Inferior parietal cortex (tissue), 1 donor: ENCODE results near the gene GTF2A1L.
A peak's percentile ranks its signal among the peaks of the same experiment; 100 is the strongest.
"Not testable (repeated sequence)": the region's sequence is repeated elsewhere in the genome, so short reads cannot be mapped to it uniquely, and the experiment has no call there.

Experiments used
- DNase-seq: peaks from one replicate; pipeline ENCODE4 v3.0.0-alpha.2; 2016; ENCODE audit errors: extremely low spot score

GTF2A1L gene

GRCh38 chr2:48607307-48608014, 10.2 kb upstream of the GTF2A1L start:
- peak; percentile 65 for DNase-seq

- DNase-seq, result no peak
Measured at GRCh38 chr2:48613211-48613610, 4.4 kb upstream of the GTF2A1L start.

GRCh38 chr2:48614581-48614980, 3.1 kb upstream of the GTF2A1L start:
- DNase-seq, result not testable (repeated sequence)

- DNase-seq, result no peak
Measured at GRCh38 chr2:48619526-48619925, 1.9 kb downstream of the GTF2A1L start.

- DNase-seq, result no peak
Measured at GRCh38 chr2:48620604-48621003, 2.9 kb downstream of the GTF2A1L start.

GRCh38 chr2:48622691-48623090, 5.0 kb downstream of the GTF2A1L start:
- DNase-seq, result not testable (repeated sequence)

- DNase-seq, result no peak
Measured at GRCh38 chr2:48624696-48625095, 7.0 kb downstream of the GTF2A1L start.

GRCh38 chr2:48626047-48626446, 8.4 kb downstream of the GTF2A1L start:
- no peak for DNase-seq

- DNase-seq, result no peak
Measured at GRCh38 chr2:48633143-48633542, 15.5 kb downstream of the GTF2A1L start.

- DNase-seq, result no peak
Measured at GRCh38 chr2:48635786-48636185, 18.1 kb downstream of the GTF2A1L start.

- DNase-seq, result no peak
Measured at GRCh38 chr2:48638261-48638660, 20.6 kb downstream of the GTF2A1L start.

- no peak for DNase-seq
Measured at GRCh38 chr2:48651158-48651790, 33.6 kb downstream of the GTF2A1L start.

GRCh38 chr2:48668992-48669391, 51.3 kb downstream of the GTF2A1L start:
- DNase-seq, result no peak

- no peak for DNase-seq
Measured at GRCh38 chr2:48673581-48673980, 55.9 kb downstream of the GTF2A1L start.

GRCh38 chr2:48674933-48675332, 57.3 kb downstream of the GTF2A1L start:
- DNase-seq, result no peak

- DNase-seq, result no peak
Measured at GRCh38 chr2:48677450-48677849, 59.8 kb downstream of the GTF2A1L start.

GRCh38 chr2:48685126-48685525, 67.5 kb downstream of the GTF2A1L start:
- DNase-seq, result no peak

- DNase-seq, result no peak
Measured at GRCh38 chr2:48691935-48692691, 74.5 kb downstream of the GTF2A1L start.

GRCh38 chr2:48693066-48693465, 75.4 kb downstream of the GTF2A1L start:
- DNase-seq, result no peak

- DNase-seq, result no peak
Measured at GRCh38 chr2:48693645-48694044, 76.0 kb downstream of the GTF2A1L start.

GRCh38 chr2:48694149-48694548, 76.5 kb downstream of the GTF2A1L start:
- DNase-seq, result no peak

- DNase-seq, result peak; percentile 68
Measured at GRCh38 chr2:48695991-48696390, 78.3 kb downstream of the GTF2A1L start.

- DNase-seq, result no peak
Measured at GRCh38 chr2:48696881-48697280, 79.2 kb downstream of the GTF2A1L start.
